Calu3 (cell line): ENCODE measurements around the gene FER. TPM values are rescaled to one million over a fixed set of nuclear protein-coding genes. Genes with fewer than 3 reads are reported as not detected.
A peak's percentile ranks its signal among the peaks of the same experiment; 100 is the strongest.
"Not testable (repeated sequence)": the region's sequence is repeated elsewhere in the genome, so short reads cannot be mapped to it uniquely, and the experiment has no call there.

Experiments used
- BruUV-seq: library from RNA; stranded (reverse); fragments of 400-500 nt; replicated peaks from 2 replicates; lab custom pipeline; 2021; lab: Mats Ljungman, UMichigan
- CTCF ChIA-PET: fragments of 300-600 bp; sonication (Branson Sonifier 250); formaldehyde crosslinking; loops from one replicate; lab custom pipeline; 2022; ENCODE audit warnings: antibody characterized with exemption; lab: Charles Lee
- DNase-seq: peaks from one replicate; pipeline ENCODE4 v3.0.0; 2022
- H3K27ac Mint-ChIP-seq: one replicate; pipeline ENCODE4 v1.8.0; 2022; ENCODE audit warnings: mixed read lengths; ENCODE audit not compliant: unreplicated experiment
- H3K27me3 Mint-ChIP-seq: one replicate; pipeline ENCODE4 v1.8.0; 2022; ENCODE audit warnings: mixed read lengths; ENCODE audit not compliant: unreplicated experiment
- H3K36me3 Mint-ChIP-seq: one replicate; pipeline ENCODE4 v1.8.0; 2022; ENCODE audit warnings: mild to moderate bottlenecking, moderate library complexity, mixed read lengths; ENCODE audit not compliant: insufficient read depth, unreplicated experiment
- H3K4me1 Mint-ChIP-seq: one replicate; pipeline ENCODE4 v1.8.0; 2022; ENCODE audit warnings: mild to moderate bottlenecking, low read depth, mixed read lengths; ENCODE audit not compliant: unreplicated experiment
- H3K4me3 Mint-ChIP-seq: one replicate; pipeline ENCODE4 v1.8.0; 2022; ENCODE audit warnings: mild to moderate bottlenecking, low read depth, moderate library complexity, mixed read lengths; ENCODE audit not compliant: unreplicated experiment
- H3K9me3 Mint-ChIP-seq: one replicate; pipeline ENCODE4 v1.8.0; 2022; ENCODE audit warnings: low read depth, mixed read lengths; ENCODE audit not compliant: unreplicated experiment
- CTCF ChIP-seq: fragments of 200-600 bp; IDR thresholded peaks from one replicate; pipeline ENCODE4 v1.8.0; 2022; ENCODE audit warnings: antibody characterized with exemption; ENCODE audit not compliant: unreplicated experiment
- intact Hi-C: fragments of 100-400 bp; cut with micrococcal nuclease; formaldehyde crosslinking; loops from one replicate; pipeline ENCODE4 v1.10.0; 2022; ENCODE audit not compliant: unreplicated experiment
- total RNA-seq: library from RNA; stranded (reverse); gene quantifications from 2 replicates; pipeline ENCODE4 v1.2.3, GENCODE V29; 2022

FER gene
- total RNA-seq, 1 experiment from 2014 or later, result 32.9 TPM

- Mint-ChIP-seq H3K4me3 (no peak overlapping the region), H3K27me3 (no peaks in the 10 kb centered on the region), H3K27ac (peak overlapping the region; percentile 68), H3K36me3 (no peaks in the 10 kb centered on the region), H3K9me3 (no peaks in the 10 kb centered on the region), H3K4me1 (peaks cover 11% of the 10 kb centered on the region)
- BruUV-seq, result no TSS peak
- CTCF ChIA-PET, result no interaction called here
- intact Hi-C loops, result loop anchor here (5.0 kb wide), 1 partner anchor 124 kb away; no protein-coding TSS in a partner anchor
- no peak for TF ChIP-seq CTCF
- DNase-seq, result no peak
These were observed 45.5 kb downstream of the FER start for GRCh38 chr5:108793207-108793606.

GRCh38 chr5:108794349-108794748, 46.7 kb downstream of the FER start:
- intact Hi-C loops, result loop anchor here (5.0 kb wide), 1 partner anchor 123 kb away; no protein-coding TSS in a partner anchor
- H3K27ac Mint-ChIP-seq, H3K36me3 Mint-ChIP-seq, BruUV-seq, H3K4me3 Mint-ChIP-seq, CTCF ChIA-PET, DNase-seq, H3K9me3 Mint-ChIP-seq, H3K27me3 Mint-ChIP-seq: not testable (repeated sequence)
- H3K4me1 Mint-ChIP-seq, result peaks cover 11% of the 10 kb centered on the region

- H3K36me3 Mint-ChIP-seq, result peaks cover 15% of the 10 kb centered on the region
- no peak overlapping the region for H3K27ac Mint-ChIP-seq
- H3K4me3 Mint-ChIP-seq, result no peak overlapping the region
- no peak for TF ChIP-seq CTCF
- intact Hi-C loops, result no loop called here
- CTCF ChIA-PET, result no interaction called here
- H3K4me1 Mint-ChIP-seq, result peaks cover 25% of the 10 kb centered on the region
- H3K27me3 Mint-ChIP-seq, result no peaks in the 10 kb centered on the region
- BruUV-seq, result no TSS peak
- DNase-seq, result no peak
- H3K9me3 Mint-ChIP-seq, result peaks cover under 1% of the 10 kb centered on the region
These were observed 49.7 kb downstream of the FER start for GRCh38 chr5:108797396-108797795.

- H3K9me3 Mint-ChIP-seq, result peaks cover 2% of the 10 kb centered on the region
- DNase-seq, result no peak
- no peaks in the 10 kb centered on the region for H3K27me3 Mint-ChIP-seq
- no peak overlapping the region for H3K4me3 Mint-ChIP-seq
- BruUV-seq, result no TSS peak
- no peak for TF ChIP-seq CTCF
- no peak overlapping the region for H3K27ac Mint-ChIP-seq
- H3K36me3 Mint-ChIP-seq, result peaks cover 15% of the 10 kb centered on the region
- CTCF ChIA-PET, result no interaction called here
- H3K4me1 Mint-ChIP-seq, result peaks cover 29% of the 10 kb centered on the region
- intact Hi-C loops, result no loop called here
These were observed 50.3 kb downstream of the FER start for GRCh38 chr5:108797986-108798385.

- peaks cover 3% of the 10 kb centered on the region for H3K9me3 Mint-ChIP-seq
- H3K4me1 Mint-ChIP-seq, result peaks cover 23% of the 10 kb centered on the region
- H3K36me3 Mint-ChIP-seq, result peaks cover 15% of the 10 kb centered on the region
- no TSS peak for BruUV-seq
- DNase-seq, result no peak
- intact Hi-C loops, result no loop called here
- H3K27me3 Mint-ChIP-seq, result no peaks in the 10 kb centered on the region
- TF ChIP-seq CTCF, result no peak
- H3K4me3 Mint-ChIP-seq, result no peak overlapping the region
- peak overlapping the region; percentile 22 for H3K27ac Mint-ChIP-seq
- CTCF ChIA-PET, result no interaction called here
These were observed 51.0 kb downstream of the FER start for GRCh38 chr5:108798513-108799265.
